IPS-18a (cell line): ENCODE measurements around the gene NDUFAF8.
A peak's percentile ranks its signal among the peaks of the same experiment; 100 is the strongest.

Experiments used
- H3K27ac ChIP-seq: one replicate; pipeline ENCODE4 v1.5.1; 2013; ENCODE audit warnings: low read length
- H3K27me3 ChIP-seq: one replicate; pipeline ENCODE4 v1.6.1; 2013; ENCODE audit warnings: mild to moderate bottlenecking, low read length; ENCODE audit not compliant: control insufficient read depth, insufficient read depth
- H3K36me3 ChIP-seq: one replicate; pipeline ENCODE4 v1.6.1; 2013; ENCODE audit warnings: low read depth, low read length; ENCODE audit not compliant: control insufficient read depth
- H3K4me1 ChIP-seq: one replicate; pipeline ENCODE4 v1.6.1; 2013; ENCODE audit warnings: low read depth, low read length; ENCODE audit not compliant: control insufficient read depth
- H3K4me3 ChIP-seq: one replicate; pipeline ENCODE4 v1.5.1; 2013; ENCODE audit warnings: low read length
- H3K9ac ChIP-seq: one replicate; pipeline ENCODE4 v1.6.1; 2013; ENCODE audit warnings: mild to moderate bottlenecking, low read length, moderate library complexity
- H3K9me3 ChIP-seq: one replicate; pipeline ENCODE4 v1.6.1; 2013; ENCODE audit warnings: low read depth, low read length; ENCODE audit not compliant: control insufficient read depth

The NDUFAF8 gene, protein sequence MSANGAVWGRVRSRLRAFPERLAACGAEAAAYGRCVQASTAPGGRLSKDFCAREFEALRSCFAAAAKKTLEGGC

DNA sequence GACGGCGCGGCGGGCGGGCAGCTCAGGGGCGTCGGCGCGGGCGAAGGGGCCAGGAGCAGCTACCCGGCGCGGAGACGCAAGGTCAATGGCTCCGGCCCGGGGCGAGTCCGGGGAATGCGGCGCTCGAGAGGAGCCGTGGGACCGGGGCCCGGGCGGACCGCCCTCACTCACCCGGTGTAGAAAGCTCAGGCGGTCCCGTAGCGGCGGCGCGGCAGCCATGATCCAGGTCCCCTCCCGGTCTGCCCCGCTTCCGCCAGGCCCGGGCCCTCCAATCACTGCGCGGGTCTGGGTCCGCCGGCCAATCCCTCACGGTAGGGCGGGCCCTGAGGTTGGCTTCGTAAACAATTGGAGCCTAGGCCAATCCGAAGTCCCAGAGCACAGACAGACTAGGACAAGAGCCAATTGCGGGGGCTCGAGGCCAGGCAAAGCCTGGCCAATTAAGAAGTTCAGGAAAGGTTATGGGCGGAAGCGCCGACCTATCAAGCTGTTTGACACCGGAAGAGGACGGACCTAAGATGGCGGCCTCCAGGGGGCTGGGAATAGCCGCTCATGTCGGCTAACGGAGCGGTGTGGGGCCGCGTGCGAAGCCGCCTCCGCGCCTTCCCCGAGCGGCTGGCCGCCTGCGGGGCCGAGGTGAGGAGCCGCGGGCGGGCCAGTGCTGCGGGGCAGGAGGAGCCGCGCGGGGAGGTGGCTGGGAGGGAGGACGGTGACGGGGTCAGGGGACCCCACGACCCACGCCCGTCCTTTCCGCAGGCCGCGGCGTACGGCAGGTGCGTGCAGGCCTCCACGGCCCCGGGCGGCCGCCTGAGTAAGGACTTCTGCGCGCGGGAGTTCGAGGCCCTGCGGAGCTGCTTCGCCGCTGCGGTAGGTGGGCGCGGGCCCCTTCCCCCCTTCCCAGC is at the start of gene NDUFAF8, which contains the start of gene TEPSIN:
NDUFAF8 (plus strand) TSS at position 504 of the 899 bp plus-strand sequence; CDS start at position 550, 46 bp downstream.
TEPSIN (minus strand) TSS at position 241 of the 899 bp plus-strand sequence; CDS start at position 219, 22 bp downstream.
- Histone ChIP-seq H3K27me3 (no peaks in the 10 kb centered on the region), H3K9me3 (no peaks in the 10 kb centered on the region), H3K36me3 (peaks cover 8% of the 10 kb centered on the region), H3K4me3 (peak within 1 kb of the TSS; percentile 89), H3K27ac (no peak within 1 kb of the TSS), H3K9ac (peak within 1 kb of the TSS; percentile 87), H3K4me1 (peaks cover 9% of the 10 kb centered on the region)

- no peaks in the 10 kb centered on the region for H3K4me1 ChIP-seq
- H3K27ac ChIP-seq: no peak overlapping the region
- H3K9me3 ChIP-seq: no peaks in the 10 kb centered on the region
- H3K36me3 ChIP-seq: peaks cover 3% of the 10 kb centered on the region
- no peaks in the 10 kb centered on the region for H3K27me3 ChIP-seq
- H3K4me3 ChIP-seq: no peak overlapping the region
- no peak overlapping the region for H3K9ac ChIP-seq
Observed at GRCh38 chr17:81189670-81190530, 49.2 kb upstream of the NDUFAF8 start.

DNA sequence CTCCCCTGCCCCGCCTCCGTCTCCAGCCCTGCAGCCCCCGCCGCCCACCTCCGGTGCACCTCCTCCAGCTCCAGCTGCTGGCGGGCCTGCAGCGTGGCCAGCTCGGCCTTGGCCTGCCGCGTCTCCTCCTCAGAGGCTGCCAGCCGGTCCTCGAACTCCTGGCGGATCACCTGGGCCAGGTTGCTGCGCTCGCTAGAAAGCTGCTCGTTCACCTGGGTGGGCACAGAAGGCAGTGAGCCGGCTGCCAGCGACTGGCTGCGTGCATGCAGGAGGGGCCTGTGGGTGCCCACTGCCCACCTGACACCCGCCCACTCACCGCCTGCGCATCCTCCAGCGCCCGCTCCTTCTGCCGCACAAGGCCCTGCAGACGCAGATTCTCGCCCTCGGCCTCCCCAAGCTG is 48.5 kb upstream of the NDUFAF8 start:
- Histone ChIP-seq H3K36me3 (peaks cover 4% of the 10 kb centered on the region), H3K4me3 (no peak overlapping the region), H3K4me1 (no peaks in the 10 kb centered on the region), H3K9me3 (no peaks in the 10 kb centered on the region), H3K27me3 (no peaks in the 10 kb centered on the region), H3K9ac (no peak overlapping the region), H3K27ac (no peak overlapping the region)

GRCh38 chr17:81191116-81191515 is 48.0 kb upstream of the NDUFAF8 start:
- no peaks in the 10 kb centered on the region for H3K4me1 ChIP-seq
- H3K27me3 ChIP-seq: no peaks in the 10 kb centered on the region
- H3K4me3 ChIP-seq: no peak overlapping the region
- no peaks in the 10 kb centered on the region for H3K9me3 ChIP-seq
- no peak overlapping the region for H3K9ac ChIP-seq
- H3K36me3 ChIP-seq: peaks cover 6% of the 10 kb centered on the region
- H3K27ac ChIP-seq: no peak overlapping the region

GRCh38 chr17:81191646-81192045 is 47.5 kb upstream of the NDUFAF8 start:
- no peak overlapping the region for H3K4me3 ChIP-seq
- H3K27ac ChIP-seq: no peak overlapping the region
- H3K9me3 ChIP-seq: no peaks in the 10 kb centered on the region
- no peak overlapping the region for H3K9ac ChIP-seq
- H3K36me3 ChIP-seq: peaks cover 6% of the 10 kb centered on the region
- no peaks in the 10 kb centered on the region for H3K4me1 ChIP-seq
- H3K27me3 ChIP-seq: no peaks in the 10 kb centered on the region

GRCh38 chr17:81192386-81193050 is 46.6 kb upstream of the NDUFAF8 start:
- peaks cover 6% of the 10 kb centered on the region for H3K36me3 ChIP-seq
- H3K27me3 ChIP-seq: no peaks in the 10 kb centered on the region
- no peak overlapping the region for H3K9ac ChIP-seq
- no peaks in the 10 kb centered on the region for H3K4me1 ChIP-seq
- no peak overlapping the region for H3K4me3 ChIP-seq
- no peak overlapping the region for H3K27ac ChIP-seq
- H3K9me3 ChIP-seq: no peaks in the 10 kb centered on the region

DNA sequence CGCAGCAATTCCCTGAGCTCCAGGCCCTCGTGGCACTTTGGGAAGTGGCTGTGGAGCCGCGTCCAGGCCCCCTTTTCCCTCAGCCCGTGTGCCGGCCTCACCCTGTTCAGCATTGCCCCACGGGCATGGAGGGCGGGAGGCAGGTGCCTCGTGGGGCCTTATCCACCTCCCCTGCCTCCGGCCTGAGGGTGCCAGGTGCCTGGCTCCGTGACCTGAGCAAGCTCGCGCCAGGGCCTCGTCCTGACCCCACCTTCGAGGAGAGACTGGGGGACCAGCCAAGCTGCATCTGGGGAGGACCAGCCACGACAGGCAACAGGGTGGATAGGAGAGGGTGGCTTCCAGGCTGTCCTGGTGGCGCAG is 46.1 kb upstream of the NDUFAF8 start:
- no peak overlapping the region for H3K27ac ChIP-seq
- no peaks in the 10 kb centered on the region for H3K9me3 ChIP-seq
- H3K4me1 ChIP-seq: no peaks in the 10 kb centered on the region
- no peaks in the 10 kb centered on the region for H3K27me3 ChIP-seq
- no peak overlapping the region for H3K4me3 ChIP-seq
- no peak overlapping the region for H3K9ac ChIP-seq
- peaks cover 9% of the 10 kb centered on the region for H3K36me3 ChIP-seq

- Histone ChIP-seq H3K27ac (no peak overlapping the region), H3K9ac (no peak overlapping the region), H3K4me1 (no peaks in the 10 kb centered on the region), H3K4me3 (no peak overlapping the region), H3K27me3 (no peaks in the 10 kb centered on the region), H3K9me3 (no peaks in the 10 kb centered on the region), H3K36me3 (peaks cover 12% of the 10 kb centered on the region)
Observed at GRCh38 chr17:81193470-81194224, 45.5 kb upstream of the NDUFAF8 start.

DNA sequence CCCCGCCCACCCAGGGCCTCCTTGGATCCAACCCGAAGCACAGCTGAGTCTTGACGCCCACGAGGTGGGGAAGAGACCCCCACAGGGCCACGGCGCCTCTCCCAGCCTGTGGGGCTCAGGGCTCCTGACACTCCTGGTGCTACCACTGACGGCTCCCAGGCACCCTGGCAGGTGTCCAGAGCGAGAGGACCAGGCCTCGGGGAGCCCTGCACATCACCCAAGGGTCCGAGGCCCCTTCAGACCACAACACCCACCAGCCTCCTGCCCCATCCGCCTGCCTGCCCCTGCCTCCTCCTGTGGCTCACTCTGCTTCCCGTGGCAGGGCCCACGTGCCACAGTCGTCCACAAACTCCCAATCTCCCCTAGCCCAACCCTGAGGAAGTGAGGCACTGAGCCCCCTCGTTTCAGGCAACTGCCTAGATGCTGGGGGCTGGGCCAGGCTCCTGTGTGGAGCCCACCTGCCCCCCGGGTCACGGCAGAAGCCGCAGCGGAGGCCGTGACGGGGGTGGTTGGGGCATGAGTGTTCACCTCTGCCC is 44.8 kb upstream of the NDUFAF8 start:
- Histone ChIP-seq H3K36me3 (peaks cover 11% of the 10 kb centered on the region), H3K4me1 (no peaks in the 10 kb centered on the region), H3K27me3 (no peaks in the 10 kb centered on the region), H3K27ac (no peak overlapping the region), H3K9me3 (no peaks in the 10 kb centered on the region), H3K9ac (no peak overlapping the region), H3K4me3 (no peak overlapping the region)

DNA sequence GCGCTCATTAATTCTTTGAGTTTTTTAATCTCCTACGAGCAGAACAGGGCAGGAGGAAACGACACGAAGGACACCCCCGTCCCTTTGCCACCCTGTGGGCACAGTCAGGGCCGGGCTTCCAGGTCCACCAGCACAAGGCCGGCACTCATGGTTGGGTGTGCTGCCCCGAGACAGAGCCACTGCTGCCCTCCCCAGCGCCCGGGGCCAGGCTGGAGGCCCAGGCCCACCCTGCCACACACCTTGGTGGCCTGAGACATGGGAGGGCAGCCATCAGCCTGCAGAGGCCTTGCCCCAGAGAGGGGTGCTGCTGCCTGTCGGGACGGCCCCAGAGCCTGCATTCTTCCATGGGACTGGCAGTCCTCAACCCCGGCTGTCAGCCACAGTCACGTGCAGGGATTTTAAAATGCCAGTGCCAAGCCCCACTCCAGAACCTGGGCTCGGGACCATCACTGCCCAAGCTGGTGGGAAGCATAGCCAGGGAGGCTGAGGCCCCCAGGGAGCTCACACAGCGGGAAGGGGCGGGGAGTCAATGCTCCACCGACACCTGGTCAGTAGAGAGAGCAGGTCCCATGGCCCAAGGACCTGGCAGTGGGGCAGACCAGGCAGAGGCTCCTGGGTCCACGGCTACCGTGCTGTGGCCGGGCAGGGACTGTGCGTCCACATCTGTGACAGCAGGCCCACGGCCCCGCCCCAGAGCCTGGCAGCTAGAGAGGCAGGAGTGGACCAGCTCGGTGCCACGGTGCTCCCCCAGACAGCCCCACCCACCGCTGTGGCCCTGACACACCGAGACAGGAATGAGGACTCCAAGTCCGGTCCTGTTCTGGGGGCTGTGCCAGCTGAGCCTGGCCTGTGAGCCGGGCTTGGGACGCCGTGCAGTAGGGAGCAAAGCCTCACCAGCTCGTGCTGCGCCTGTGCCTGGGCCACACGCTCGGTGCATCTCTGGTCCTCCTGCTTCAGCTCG is 43.9 kb upstream of the NDUFAF8 start:
- Histone ChIP-seq H3K27me3 (no peaks in the 10 kb centered on the region), H3K4me3 (no peak overlapping the region), H3K9me3 (no peaks in the 10 kb centered on the region), H3K4me1 (no peaks in the 10 kb centered on the region), H3K27ac (no peak overlapping the region), H3K9ac (no peak overlapping the region), H3K36me3 (peaks cover 11% of the 10 kb centered on the region)
